GM21528 (cell line): ENCODE data around the gene PUS3.
A peak's percentile ranks its signal among the peaks of the same experiment; 100 is the strongest.
"Not testable (repeated sequence)": the region's sequence is repeated elsewhere in the genome, so short reads cannot be mapped to it uniquely, and the experiment has no call there.

Experiments
- ATAC-seq: cut with Tn5 transposase; IDR thresholded peaks from one replicate; pipeline ENCODE4 v1.9.1; 2021; ENCODE audit warnings: mild to moderate bottlenecking, moderate library complexity; ENCODE audit not compliant: unreplicated experiment, low FRiP score

PUS3 gene

DNA sequence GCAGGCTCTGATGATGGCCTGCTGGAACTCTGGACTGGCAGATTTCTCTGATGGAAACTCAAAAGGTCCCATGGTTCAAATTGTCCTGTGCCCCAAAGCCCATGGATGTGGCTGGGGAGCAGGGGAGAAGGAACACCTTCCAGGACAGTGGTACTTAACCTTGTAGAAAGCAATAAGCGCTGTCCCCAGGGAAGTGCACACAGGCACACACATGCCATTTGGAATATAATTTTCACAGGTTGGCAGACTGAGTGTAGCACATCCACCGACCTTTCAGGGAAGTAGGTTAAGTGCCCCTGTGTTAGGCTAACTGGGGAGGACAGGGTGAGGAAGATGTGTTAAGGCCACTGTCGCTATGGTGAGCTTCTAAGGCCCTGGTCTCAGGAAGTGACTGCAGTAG, 19.1 kb upstream of the PUS3 start:
- no peak for ATAC-seq

GRCh38 chr11:125921042-125921441, 18.0 kb upstream of the PUS3 start:
- ATAC-seq = no peak

- ATAC-seq = no peak
These were observed 15.3 kb upstream of the PUS3 start for GRCh38 chr11:125918140-125918840.

DNA sequence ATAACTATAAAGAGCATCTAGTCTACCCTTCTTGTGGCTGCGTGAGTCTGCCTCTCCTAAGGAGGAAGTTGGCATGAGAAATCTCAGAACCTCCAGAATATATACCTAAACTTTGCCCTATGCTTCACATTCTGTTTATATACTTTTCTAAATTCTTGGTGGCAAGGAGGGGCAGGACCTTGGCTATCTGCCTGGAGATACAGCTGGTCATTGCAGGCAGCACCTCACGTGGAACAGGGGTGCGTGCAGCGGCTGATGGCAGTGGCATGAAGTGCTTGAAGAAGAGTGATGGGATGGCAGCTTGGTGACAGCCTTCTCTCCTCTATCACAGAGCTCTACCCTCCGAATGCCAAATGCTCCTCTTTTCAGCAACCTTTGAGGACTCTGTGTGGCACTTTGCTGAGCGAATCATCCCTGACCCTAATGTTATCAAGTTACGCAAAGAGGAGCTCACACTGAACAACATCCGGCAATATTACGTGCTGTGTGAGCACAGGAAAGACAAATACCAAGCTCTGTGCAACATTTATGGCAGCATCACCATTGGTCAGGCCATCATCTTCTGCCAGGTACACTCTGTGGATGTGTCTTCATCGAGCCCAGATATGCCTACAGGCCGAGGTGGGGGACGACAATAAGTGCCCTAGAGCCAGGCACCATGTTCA, 13.8 kb upstream of the PUS3 start:
- no peak for ATAC-seq

GRCh38 chr11:125914601-125915000, 11.6 kb upstream of the PUS3 start:
- not testable (repeated sequence) for ATAC-seq

DNA sequence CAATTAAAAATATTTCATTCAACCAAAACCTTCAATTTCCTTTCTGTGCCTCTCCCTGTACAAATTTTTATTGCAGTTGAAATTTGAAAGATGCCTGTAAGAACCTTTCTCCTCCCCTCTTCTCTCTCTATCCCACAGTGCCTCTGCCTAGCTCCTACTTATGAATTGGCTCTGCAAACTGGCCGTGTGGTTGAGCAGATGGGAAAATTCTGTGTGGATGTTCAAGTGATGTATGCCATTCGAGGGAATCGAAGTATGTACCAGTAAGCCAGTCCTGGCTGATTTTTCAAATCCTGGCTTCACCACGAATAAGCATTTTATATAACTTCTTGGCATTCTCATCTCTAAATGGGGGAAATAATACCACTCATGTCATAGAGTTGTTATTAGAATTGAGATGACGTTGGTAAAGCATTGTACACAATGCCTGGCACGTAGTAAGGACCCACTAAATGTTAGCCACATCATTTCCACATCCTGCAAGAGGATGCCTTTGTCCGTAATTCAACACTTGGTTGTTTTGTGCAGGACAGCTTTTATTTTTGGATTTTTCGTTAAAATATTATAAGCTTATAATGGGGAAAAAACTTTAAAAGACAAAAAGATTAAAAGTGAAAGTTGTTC, 7.3 kb upstream of the PUS3 start:
- ATAC-seq = no peak

DNA sequence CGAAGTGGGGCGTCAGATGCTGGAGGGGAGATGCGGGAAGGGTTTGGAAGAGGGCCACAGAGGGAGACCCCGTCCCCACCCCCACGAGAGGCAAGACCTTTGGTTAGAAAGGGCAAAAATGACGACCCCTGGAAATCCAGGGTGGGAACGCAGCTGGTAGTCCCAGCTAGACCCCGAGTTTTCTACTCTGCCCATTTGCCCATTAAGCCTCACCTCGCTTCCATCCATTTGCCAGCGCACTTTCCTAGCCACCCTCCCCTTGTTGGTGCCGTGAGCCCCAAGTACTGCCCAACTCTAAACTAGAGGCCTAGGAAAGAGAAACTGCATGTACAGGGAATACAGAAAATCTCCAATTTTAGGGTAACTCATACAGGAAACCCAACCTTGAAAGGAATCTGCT, 1.7 kb upstream of the PUS3 start:
- no peak for ATAC-seq

DNA sequence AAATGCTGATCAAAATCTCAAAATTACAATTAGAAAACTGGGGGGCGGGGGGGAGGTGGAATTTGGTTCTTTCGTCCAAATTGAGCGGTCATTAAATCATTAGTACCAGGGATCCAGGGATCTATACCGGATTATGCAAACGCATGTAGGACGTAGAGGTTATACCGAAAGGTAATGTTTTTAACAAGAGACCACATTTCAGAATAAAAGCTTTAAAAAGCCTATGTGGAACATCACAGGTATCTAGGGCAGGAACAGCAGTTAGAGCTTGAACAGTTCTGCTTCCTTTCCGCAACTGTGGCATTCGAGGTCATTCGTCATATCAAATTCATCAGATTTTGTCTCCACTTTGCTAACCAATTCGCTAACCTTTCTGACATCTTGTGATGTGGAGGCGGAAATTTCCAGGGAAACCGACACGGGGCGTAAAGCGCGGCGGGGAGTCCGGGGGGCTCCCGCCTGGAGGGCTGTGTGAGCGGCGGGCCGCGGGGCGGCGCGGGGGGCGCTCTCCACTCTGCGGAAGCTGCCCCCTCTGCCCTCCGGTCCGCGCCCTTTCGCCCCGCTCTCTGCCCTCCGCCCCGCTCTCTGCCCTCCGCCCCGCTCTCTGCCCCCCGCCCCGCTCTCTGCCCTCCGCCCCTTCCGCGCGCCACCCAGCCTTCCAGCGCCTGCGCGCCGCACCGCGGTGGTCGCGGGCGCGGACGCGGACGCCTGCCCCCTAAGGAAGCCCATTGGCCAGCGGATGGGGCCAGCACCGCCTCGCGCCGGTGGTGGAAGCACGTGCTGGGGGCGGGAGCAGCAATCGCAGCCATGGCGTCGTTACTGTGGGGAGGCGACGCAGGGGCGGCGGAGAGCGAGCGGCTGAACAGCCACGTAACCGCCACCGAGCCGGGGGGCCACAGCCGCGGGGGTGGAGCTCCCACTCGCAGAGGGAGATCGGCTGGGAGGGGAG, 979 bp upstream of the PUS3 start, which contains the start of gene DDX25:
DDX25 (plus strand) TSS at position 798 of the 949 bp plus-strand sequence; CDS start at position 808, 10 bp downstream.
- ATAC-seq = no peak

GRCh38 chr11:125902277-125902926, 604 bp downstream of the PUS3 start:
- no peak for ATAC-seq

- ATAC-seq = no peak
These were observed 1.1 kb downstream of the PUS3 start for GRCh38 chr11:125901872-125902271.

GRCh38 chr11:125892994-125893393, 10.0 kb downstream of the PUS3 start:
- ATAC-seq = no peak

DNA sequence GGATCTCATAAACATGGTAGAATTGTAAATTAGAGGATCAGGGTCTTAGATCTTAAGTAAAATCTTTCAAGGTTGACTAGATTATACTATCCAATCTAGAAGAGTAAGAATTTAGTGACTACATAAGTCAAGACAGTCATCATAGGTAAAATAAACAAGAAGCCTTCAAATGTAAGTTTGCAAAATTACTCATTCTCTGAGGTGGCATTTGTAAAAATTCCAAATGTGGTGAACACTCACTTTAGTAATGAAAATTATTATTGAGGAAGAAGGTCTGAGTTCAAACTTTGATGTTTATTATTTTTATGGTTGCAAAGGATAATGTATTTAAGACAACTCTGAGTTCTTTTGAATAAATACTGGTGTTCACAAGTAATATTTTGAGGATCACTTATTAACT, 10.9 kb downstream of the PUS3 start:
- no peak for ATAC-seq

- ATAC-seq = no peak
These were observed 12.4 kb downstream of the PUS3 start for GRCh38 chr11:125890447-125891100.

DNA sequence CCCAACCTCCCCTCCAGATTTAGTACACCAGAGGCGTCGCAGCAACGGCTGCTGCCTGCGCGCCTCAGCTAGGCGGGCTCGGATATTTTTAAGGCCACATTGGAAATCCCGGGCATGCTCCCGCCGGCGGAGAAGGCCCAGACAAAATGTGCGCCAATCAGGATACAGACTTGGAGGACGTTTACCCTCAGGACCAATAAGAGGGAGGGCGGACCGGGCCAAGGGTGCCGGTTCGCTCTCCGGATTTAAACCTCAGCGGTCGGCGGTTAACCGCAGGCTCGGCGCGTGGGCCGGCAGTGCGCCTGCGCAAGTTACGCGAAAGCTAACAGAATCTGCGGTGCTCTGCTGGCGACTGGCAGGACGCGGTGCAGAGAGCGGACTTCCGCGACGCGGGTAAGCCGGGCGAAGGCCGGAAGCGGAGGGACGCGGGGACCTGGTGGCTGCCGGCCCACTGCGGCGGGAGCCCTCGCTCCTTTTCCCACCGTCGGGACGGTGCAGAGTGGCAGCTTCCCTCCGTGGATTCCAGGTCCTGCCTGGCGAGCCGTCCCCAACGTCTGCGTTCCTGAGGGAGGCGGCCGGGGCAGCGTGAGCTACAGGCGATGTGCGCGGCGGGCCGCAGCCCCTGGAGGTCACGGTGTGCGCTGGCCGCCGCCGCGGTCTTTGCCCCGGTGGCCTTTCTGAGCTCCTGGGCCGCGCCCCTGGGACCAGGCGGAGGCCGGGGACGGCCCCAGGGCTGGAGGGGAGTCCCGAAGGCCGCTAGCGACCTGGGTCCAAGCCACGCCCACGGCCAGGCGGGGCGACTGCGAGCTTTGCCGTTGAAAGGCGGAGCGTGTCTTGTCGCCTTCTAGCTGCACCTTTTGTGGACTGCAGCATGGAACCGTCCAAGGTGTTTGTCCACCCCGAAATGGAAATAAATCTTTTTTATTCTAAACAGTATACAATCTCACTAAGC, 15.4 kb downstream of the PUS3 start, which contains the start of gene HYLS1:
HYLS1 (plus strand) TSS at position 296 of the 952 bp plus-strand sequence. CDS start 11,701 bp downstream, outside the sequence.
- ATAC-seq = peak; percentile 92

GRCh38 chr11:125886997-125887372, 16.0 kb downstream of the PUS3 start:
- peak; percentile 37 for ATAC-seq

- no peak for ATAC-seq
These were observed 19.6 kb downstream of the PUS3 start for GRCh38 chr11:125883375-125883774.

- ATAC-seq = no peak
These were observed 21.7 kb downstream of the PUS3 start for GRCh38 chr11:125881291-125881690.

- ATAC-seq = peak; percentile 86
These were observed 28.4 kb downstream of the PUS3 start for GRCh38 chr11:125874556-125875124.
